CD4-positive, CD25-positive, alpha-beta regulatory T cell (primary cell): ENCODE measurements around the gene EIF4B. TPM values are rescaled to one million over a fixed set of nuclear protein-coding genes. Genes with fewer than 3 reads are reported as not detected.

Experiments
- ATAC-seq, 2 donors: fragments of 150-1000 bp; cut with Tn5 transposase; one replicate each; pipeline ENCODE4 v1.10.0; 2021; ENCODE audit warnings: low read depth in 2 of 2, moderate number of reproducible peaks in 2 of 2, moderate library complexity in 1 of 2
- DNase-seq, 3 donors: peaks; one replicate each; pipeline versions ENCODE4 v3.0.0 to v3.0.0-alpha.2; 2012 to 2022; ENCODE audit warnings: mixed read lengths in 1 of 3
- H3K27ac ChIP-seq: one replicate; pipeline ENCODE4 v1.7.0; 2013; ENCODE audit warnings: mild to moderate bottlenecking, low read length; ENCODE audit not compliant: insufficient read depth, poor library complexity, severe bottlenecking
- H3K27me3 ChIP-seq: one replicate; pipeline ENCODE4 v1.7.0; 2013; ENCODE audit warnings: low read length; ENCODE audit not compliant: control insufficient read depth, insufficient read depth
- H3K36me3 ChIP-seq: one replicate; pipeline ENCODE4 v1.7.0; 2013; ENCODE audit warnings: mild to moderate bottlenecking, low read length, moderate library complexity; ENCODE audit not compliant: control insufficient read depth, insufficient read depth
- H3K4me1 ChIP-seq: 2 replicates; pipeline ENCODE4 v1.7.0; 2013; ENCODE audit warnings: mild to moderate bottlenecking, low read length; ENCODE audit not compliant: insufficient read depth, control insufficient read depth, poor library complexity, severe bottlenecking
- H3K4me3 ChIP-seq: one replicate; pipeline ENCODE4 v1.7.0; 2013; ENCODE audit warnings: low read depth, mild to moderate bottlenecking, low read length, moderate library complexity
- H3K9me3 ChIP-seq, 2 experiments: 1 replicate in 1 of 2; 2 replicates in 1 of 2; pipeline ENCODE4 v1.7.0; 2013; ENCODE audit warnings: low read length in 2 of 2, mild to moderate bottlenecking in 1 of 2, moderate library complexity in 1 of 2; ENCODE audit not compliant: control insufficient read depth in 2 of 2
- H3K27ac Mint-ChIP-seq, 3 donors: one replicate each; pipeline ENCODE4 v1.8.0; 2020 to 2022; ENCODE audit warnings: mild to moderate bottlenecking in 3 of 3, mixed read lengths in 3 of 3, moderate library complexity in 2 of 3
- H3K27me3 Mint-ChIP-seq: one replicate; pipeline ENCODE4 v1.8.0; 2022; ENCODE audit warnings: mild to moderate bottlenecking, mixed read lengths
- H3K36me3 Mint-ChIP-seq: one replicate; pipeline ENCODE4 v1.8.0; 2020; ENCODE audit warnings: mixed read lengths
- H3K4me1 Mint-ChIP-seq, 4 donors: one replicate each; pipeline ENCODE4 v1.8.0; 2020 to 2022; ENCODE audit warnings: mixed read lengths in 4 of 4, mild to moderate bottlenecking in 1 of 4
- H3K4me3 Mint-ChIP-seq, 4 donors: one replicate each; pipeline ENCODE4 v1.8.0; 2020 to 2022; ENCODE audit warnings: mild to moderate bottlenecking in 4 of 4, mixed read lengths in 4 of 4, moderate library complexity in 3 of 4
- H3K9me3 Mint-ChIP-seq, 7 donors: one replicate each; pipeline ENCODE4 v1.8.0; 2020 to 2022; ENCODE audit warnings: mixed read lengths in 7 of 7, mild to moderate bottlenecking in 3 of 7, moderate library complexity in 2 of 7
- polyA plus RNA-seq, 4 donors: library from polyadenylated mRNA; unstranded; fragments of 300-500 nt; fragmentation: Illumina TruSeq; gene quantifications; one replicate each; pipeline ENCODE4 v1.2.3, GENCODE V29; 2021
- total RNA-seq: library from RNA; stranded (reverse); gene quantifications from one replicate; pipeline ENCODE4 v1.2.3, GENCODE V29; 2022

The EIF4B gene
- total and polyA plus RNA-seq, 5 donors from 2014 or later: 71.3 to 506 (median 116) TPM

DNA sequence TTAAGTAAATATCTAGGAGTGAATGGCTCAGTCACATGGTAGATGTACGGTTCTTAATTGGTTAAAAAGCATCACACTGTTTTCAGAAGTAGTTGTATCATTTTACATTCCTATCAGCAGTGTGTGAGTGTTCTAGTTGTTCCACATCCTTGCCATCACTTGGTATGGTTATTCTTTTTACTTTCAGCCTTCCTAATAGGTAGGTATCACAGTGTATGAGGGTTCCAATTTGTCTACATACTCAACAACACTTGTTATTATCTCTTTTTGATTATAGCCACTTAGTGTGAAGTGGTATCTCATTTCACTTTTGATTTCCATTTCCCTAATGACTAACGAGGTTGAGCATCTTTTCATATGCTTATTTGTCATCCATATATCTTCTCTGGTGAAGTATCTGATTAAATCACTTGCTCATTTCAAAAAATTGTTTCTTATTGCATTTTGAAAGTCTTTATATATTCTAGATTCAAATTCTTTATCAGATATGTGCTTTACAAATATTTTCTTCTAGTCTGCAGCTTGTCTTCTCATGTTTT, 76.5 kb downstream of the EIF4B start:
- Mint-ChIP-seq H3K36me3 (no peaks in the 10 kb centered on the region), H3K9me3 (peaks cover 0 to 2% (median 0%) of the 10 kb centered on the region in 7 donors), H3K27me3 (peaks cover 23% of the 10 kb centered on the region), H3K4me3 (peak overlapping the region in 2 of 4 donors; percentile 1 to 56), H3K4me1 (peaks cover 0 to 33% (median 19%) of the 10 kb centered on the region in 4 donors), H3K27ac (peak overlapping the region in 1 of 3 donors; percentile 11)
- Histone ChIP-seq H3K9me3 (no peaks in the 10 kb centered on the region), H3K27ac (no peak overlapping the region), H3K4me1 (peaks cover 20% of the 10 kb centered on the region), H3K36me3 (no peaks in the 10 kb centered on the region), H3K4me3 (no peak overlapping the region), H3K27me3 (peaks cover 2% of the 10 kb centered on the region)
- DNase-seq (no peak), ATAC-seq (no peak)

GRCh38 chr12:53086361-53086760, 80.1 kb downstream of the EIF4B start:
- Mint-ChIP-seq H3K9me3 (no peaks in the 10 kb centered on the region), H3K36me3 (no peaks in the 10 kb centered on the region), H3K4me3 (no peak overlapping the region), H3K27me3 (peaks cover 38% of the 10 kb centered on the region), H3K4me1 (peaks cover 0 to 2% (median 0%) of the 10 kb centered on the region in 4 donors), H3K27ac (no peak overlapping the region)
- Histone ChIP-seq H3K36me3 (no peaks in the 10 kb centered on the region), H3K4me3 (no peak overlapping the region), H3K9me3 (no peaks in the 10 kb centered on the region), H3K27ac (no peak overlapping the region), H3K4me1 (no peaks in the 10 kb centered on the region), H3K27me3 (peaks cover 13% of the 10 kb centered on the region)
- ATAC-seq (no peak), DNase-seq (no peak)

DNA sequence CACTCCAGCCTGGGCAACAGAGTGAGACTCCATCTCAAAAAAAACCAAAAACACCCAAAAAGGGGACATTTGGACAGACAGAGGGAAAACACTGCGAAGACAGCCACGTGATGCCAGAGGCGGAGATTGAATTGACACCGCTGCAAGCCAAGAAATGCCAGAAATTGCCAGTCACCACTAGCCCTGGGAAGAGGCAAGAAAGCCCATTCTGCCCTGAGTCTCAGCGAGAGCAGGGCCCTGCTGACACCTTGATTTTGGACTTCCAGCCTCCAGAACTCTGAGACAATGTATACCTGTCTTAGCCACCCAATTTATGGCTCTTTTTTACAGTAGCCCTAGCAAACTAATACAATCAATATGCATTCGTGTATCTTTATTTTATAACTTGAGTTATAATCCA, 83.8 kb downstream of the EIF4B start:
- Histone ChIP-seq H3K27me3 (peaks cover 15% of the 10 kb centered on the region), H3K4me3 (no peak overlapping the region), H3K36me3 (no peaks in the 10 kb centered on the region), H3K9me3 (no peaks in the 10 kb centered on the region), H3K27ac (no peak overlapping the region), H3K4me1 (no peaks in the 10 kb centered on the region)
- Mint-ChIP-seq H3K36me3 (no peaks in the 10 kb centered on the region), H3K9me3 (peaks cover 0 to 1% (median 0%) of the 10 kb centered on the region in 7 donors), H3K4me3 (no peak overlapping the region), H3K4me1 (peaks cover 0 to 2% (median 0%) of the 10 kb centered on the region in 4 donors), H3K27ac (no peak overlapping the region), H3K27me3 (peaks cover 49% of the 10 kb centered on the region)
- ATAC-seq: no peak
- DNase-seq: no peak

DNA sequence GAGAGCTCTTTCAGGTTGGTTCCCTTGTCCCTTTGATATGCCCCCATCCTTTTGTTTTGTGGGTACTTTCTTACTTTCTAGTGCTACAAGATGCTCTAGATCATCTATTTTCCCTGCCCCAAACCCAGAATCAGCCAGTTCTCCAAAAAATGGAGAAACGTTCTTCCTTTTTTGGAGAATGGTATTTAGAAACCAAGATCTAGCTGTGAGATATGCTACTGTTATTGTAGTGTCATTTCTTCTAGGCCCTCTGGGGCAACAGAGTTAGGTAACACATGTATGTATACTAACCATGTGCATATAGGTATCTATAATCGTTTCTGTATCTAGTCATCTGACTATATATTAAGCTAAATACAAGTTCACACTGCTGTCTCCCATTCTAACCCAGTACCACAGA, 84.3 kb downstream of the EIF4B start:
- ATAC-seq (no peak), DNase-seq (no peak)
- Histone ChIP-seq H3K9me3 (no peaks in the 10 kb centered on the region), H3K27ac (no peak overlapping the region), H3K27me3 (peaks cover 15% of the 10 kb centered on the region), H3K4me1 (no peaks in the 10 kb centered on the region), H3K4me3 (no peak overlapping the region), H3K36me3 (no peaks in the 10 kb centered on the region)
- peaks cover 48% of the 10 kb centered on the region for H3K27me3 Mint-ChIP-seq
- H3K4me1 Mint-ChIP-seq: peaks cover 0 to 2% (median 0%) of the 10 kb centered on the region in 4 donors
- H3K27ac Mint-ChIP-seq: no peak overlapping the region
- peaks cover 0 to 1% (median 0%) of the 10 kb centered on the region in 7 donors for H3K9me3 Mint-ChIP-seq
- no peak overlapping the region for H3K4me3 Mint-ChIP-seq
- H3K36me3 Mint-ChIP-seq: no peaks in the 10 kb centered on the region

DNA sequence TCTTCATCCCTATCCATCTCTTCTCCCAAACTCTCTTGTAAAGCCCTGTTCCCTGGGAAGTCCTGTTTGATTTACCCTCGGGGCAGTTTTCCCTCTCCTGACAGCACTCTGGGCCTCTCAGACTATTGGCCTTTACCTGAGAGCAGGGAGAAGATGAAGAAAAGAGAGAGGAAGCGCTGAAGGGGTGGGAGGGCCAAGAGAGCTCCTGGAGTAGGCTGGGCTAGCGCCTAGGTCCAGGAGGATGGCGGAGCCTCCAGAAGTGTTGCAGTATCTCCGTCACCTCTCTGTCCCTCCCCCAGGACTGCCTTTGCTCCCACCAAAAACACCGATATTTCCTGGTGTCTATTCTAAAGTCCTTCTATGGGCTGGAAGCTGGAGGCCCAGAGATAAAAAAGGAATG, 85.5 kb downstream of the EIF4B start:
- Mint-ChIP-seq H3K27ac (no peak overlapping the region), H3K36me3 (no peaks in the 10 kb centered on the region), H3K9me3 (peaks cover 0 to 1% (median 0%) of the 10 kb centered on the region in 7 donors), H3K4me3 (peak overlapping the region in 1 of 4 donors; percentile 63), H3K27me3 (peaks cover 50% of the 10 kb centered on the region), H3K4me1 (peaks cover 0 to 9% (median 1%) of the 10 kb centered on the region in 4 donors)
- H3K27ac ChIP-seq: no peak overlapping the region
- H3K4me1 ChIP-seq: no peaks in the 10 kb centered on the region
- ATAC-seq (no peak), DNase-seq (no peak)
- H3K36me3 ChIP-seq: no peaks in the 10 kb centered on the region
- H3K27me3 ChIP-seq: peaks cover 18% of the 10 kb centered on the region
- H3K4me3 ChIP-seq: no peak overlapping the region
- no peaks in the 10 kb centered on the region for H3K9me3 ChIP-seq

Other genes starting within 250 kb of the EIF4B start
- gene KRT76, start 229.1 kb upstream of the EIF4B start, total RNA-seq: not detected
- not detected for gene KRT76, start 229.1 kb upstream of the EIF4B start, polyA plus RNA-seq
- not detected for gene KRT3, start 210.3 kb upstream of the EIF4B start, total RNA-seq
- gene KRT3, start 210.3 kb upstream of the EIF4B start, polyA plus RNA-seq: not detected
- gene KRT4, start 192.3 kb upstream of the EIF4B start, total RNA-seq: not detected
- gene KRT4, start 192.3 kb upstream of the EIF4B start, polyA plus RNA-seq: not detected
- gene KRT79, start 172.1 kb upstream of the EIF4B start, total RNA-seq: not detected
- not detected for gene KRT79, start 172.1 kb upstream of the EIF4B start, polyA plus RNA-seq
- not detected for gene KRT78, start 157.5 kb upstream of the EIF4B start, total RNA-seq
- not detected for gene KRT78, start 157.5 kb upstream of the EIF4B start, polyA plus RNA-seq
- gene KRT8, start 101.4 kb upstream of the EIF4B start, total RNA-seq: not detected
- under 1 TPM in 2 of 4 donors, not detected in 2; 0.13 to 0.73 TPM for gene KRT8, start 101.4 kb upstream of the EIF4B start, polyA plus RNA-seq
- gene KRT18, start 57.3 kb upstream of the EIF4B start, total RNA-seq: 2.4 TPM
- gene KRT18, start 57.3 kb upstream of the EIF4B start, polyA plus RNA-seq: 10 to 100 TPM in 1 of 4 donors, 1 to 10 TPM in 3; 5.8 to 11.2 (median 6.8) TPM
- 1.4 TPM for gene TNS2, start 43.6 kb downstream of the EIF4B start, total RNA-seq
- gene TNS2, start 43.6 kb downstream of the EIF4B start, polyA plus RNA-seq: under 1 TPM in 1 of 4 donors, not detected in 3; 0.09 TPM
- gene SPRYD3, start 72.9 kb downstream of the EIF4B start, total RNA-seq: 25.9 TPM
- 10 to 100 TPM; 34.1 to 59.2 (median 45.9) TPM for gene SPRYD3, start 72.9 kb downstream of the EIF4B start, polyA plus RNA-seq
- gene IGFBP6, start 91.2 kb downstream of the EIF4B start, total RNA-seq: not detected
- under 1 TPM in 1 of 4 donors, not detected in 3; 0.84 TPM for gene IGFBP6, start 91.2 kb downstream of the EIF4B start, polyA plus RNA-seq
- gene SOAT2, start 97.0 kb downstream of the EIF4B start, total RNA-seq: 0.37 TPM
- not detected for gene SOAT2, start 97.0 kb downstream of the EIF4B start, polyA plus RNA-seq
- gene ZNF740, start 174.3 kb downstream of the EIF4B start, total RNA-seq: 32.6 TPM
- gene ZNF740, start 174.3 kb downstream of the EIF4B start, polyA plus RNA-seq: 1 to 10 TPM; 2.3 to 3.1 (median 2.7) TPM
- gene CSAD, start 174.5 kb downstream of the EIF4B start, total RNA-seq: 68.0 TPM
- 1 to 10 TPM; 1.2 to 2.3 (median 1.6) TPM for gene CSAD, start 174.5 kb downstream of the EIF4B start, polyA plus RNA-seq
- 297 TPM for gene ITGB7, start 200.8 kb downstream of the EIF4B start, total RNA-seq
- 100 to 1,000 TPM; 279 to 382 (median 330) TPM for gene ITGB7, start 200.8 kb downstream of the EIF4B start, polyA plus RNA-seq
- gene RARG, start 225.8 kb downstream of the EIF4B start, total RNA-seq: 16.8 TPM
- gene RARG, start 225.8 kb downstream of the EIF4B start, polyA plus RNA-seq: 1 to 10 TPM; 1.5 to 5.1 (median 2.4) TPM